GM18909 (cell line): Measurements from ENCODE around the gene CD46.
"Not testable (repeated sequence)": the region's sequence is repeated elsewhere in the genome, so short reads cannot be mapped to it uniquely, and the experiment has no call there.

Source experiments
- ATAC-seq: cut with Tn5 transposase; IDR thresholded peaks from one replicate; pipeline ENCODE4 v1.9.1; 2021; ENCODE audit warnings: mild to moderate bottlenecking; ENCODE audit not compliant: unreplicated experiment, poor library complexity

CD46 gene

DNA sequence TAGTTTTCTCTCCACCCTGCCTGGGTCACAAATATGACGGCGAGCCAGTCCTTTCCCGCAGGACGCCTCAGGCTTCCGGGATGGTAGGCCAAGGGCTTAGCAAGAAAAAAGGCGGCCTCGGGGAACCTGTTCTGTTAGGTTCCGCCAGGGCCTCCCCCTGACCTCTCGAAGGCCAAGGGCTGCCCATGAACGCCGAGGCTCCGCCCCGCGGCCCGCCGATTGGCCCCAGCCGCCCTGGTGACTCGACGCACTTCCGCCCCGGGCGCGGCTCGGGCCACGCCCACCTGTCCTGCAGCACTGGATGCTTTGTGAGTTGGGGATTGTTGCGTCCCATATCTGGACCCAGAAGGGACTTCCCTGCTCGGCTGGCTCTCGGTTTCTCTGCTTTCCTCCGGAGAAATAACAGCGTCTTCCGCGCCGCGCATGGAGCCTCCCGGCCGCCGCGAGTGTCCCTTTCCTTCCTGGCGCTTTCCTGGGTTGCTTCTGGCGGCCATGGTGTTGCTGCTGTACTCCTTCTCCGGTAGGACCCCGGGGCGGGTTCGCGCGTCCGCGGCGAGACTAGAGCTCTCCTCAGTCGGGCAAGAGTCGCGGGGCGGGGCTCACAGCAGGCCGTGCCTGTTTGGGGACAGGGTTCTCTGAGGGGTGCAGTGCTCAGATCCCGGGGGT is at the start of gene CD46:
Gene CD46 (plus strand): TSS at position 265 of the 666 bp plus-strand sequence. CDS start 159 bp downstream, at position 424.
- peak; percentile 96 for ATAC-seq

DNA sequence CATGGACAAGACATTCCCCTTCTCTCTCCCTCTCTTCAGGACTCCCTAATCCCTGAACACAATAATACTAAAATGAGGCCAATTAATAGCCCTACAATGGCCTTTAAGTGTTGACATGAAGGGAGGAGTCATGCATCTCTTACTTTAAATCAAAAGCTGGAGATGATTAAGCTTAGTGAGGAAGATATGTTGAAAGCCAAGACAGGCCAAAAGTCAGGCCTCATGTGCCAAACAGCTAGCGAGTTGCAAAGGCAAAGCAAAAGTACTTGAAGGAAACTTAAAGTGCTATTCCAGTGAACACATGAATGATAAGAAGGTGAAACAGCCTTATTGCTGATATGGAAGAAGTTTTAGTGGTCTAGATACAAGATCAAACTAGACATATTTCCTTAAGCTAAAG is 49.5 kb upstream of the CD46 start:
- no peak for ATAC-seq

DNA sequence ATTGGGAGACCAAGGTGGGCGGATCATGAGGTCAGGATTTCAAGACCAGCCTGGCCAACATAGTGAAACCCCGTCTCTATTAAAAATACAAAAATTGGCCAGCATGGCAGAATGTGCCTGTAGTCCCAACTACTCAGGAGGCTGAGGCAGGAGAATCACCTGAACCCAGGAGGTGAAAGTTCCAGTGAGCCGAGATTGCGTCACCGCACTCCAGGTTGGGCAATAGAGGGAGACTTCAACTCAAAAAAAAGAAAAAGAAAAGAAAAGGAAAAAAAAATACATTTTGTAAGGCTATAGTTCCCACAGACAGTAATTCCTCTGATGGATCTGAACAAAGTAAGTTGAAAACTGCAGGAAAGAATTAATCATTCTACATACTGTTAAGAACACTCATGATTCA is 48.1 kb upstream of the CD46 start:
- ATAC-seq: no peak

DNA sequence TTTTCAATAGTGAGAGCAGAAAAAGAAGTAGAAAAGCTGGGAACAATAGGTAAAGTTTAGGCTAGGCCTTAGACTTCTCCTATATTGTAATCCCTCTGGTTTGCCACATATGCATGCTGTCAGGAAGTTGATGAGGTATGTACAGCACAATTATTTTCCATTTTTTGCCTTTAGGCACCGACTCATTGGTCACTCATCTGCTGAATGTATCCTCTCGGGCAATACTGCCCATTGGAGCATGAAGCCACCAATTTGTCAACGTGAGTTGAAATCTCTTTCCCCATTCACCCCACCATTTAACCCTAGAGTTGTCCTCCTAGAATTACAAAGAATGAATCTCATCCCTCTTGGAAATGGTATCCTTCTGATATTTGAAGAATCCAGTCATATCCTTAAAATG is 43.9 kb upstream of the CD46 start:
- ATAC-seq: not testable (repeated sequence)

DNA sequence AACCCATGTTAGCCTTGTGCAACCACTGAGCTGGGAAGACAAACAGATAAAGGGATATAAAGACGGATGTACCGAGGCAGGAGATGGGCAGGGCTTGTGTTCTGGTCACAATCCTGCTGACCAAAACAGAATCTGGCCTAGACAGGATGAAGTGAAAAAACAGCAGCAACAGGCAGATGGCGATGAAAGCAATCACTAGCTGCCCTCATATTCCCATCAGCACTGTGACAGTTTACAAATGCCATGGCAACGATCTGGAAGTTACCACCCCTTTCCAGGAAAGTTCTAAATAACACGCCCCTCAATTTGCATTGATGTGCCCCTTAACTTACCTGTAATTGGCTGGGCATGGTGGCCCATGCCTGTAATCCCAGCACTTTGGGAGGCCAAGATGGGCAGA is 40.6 kb upstream of the CD46 start:
- ATAC-seq: no peak

DNA sequence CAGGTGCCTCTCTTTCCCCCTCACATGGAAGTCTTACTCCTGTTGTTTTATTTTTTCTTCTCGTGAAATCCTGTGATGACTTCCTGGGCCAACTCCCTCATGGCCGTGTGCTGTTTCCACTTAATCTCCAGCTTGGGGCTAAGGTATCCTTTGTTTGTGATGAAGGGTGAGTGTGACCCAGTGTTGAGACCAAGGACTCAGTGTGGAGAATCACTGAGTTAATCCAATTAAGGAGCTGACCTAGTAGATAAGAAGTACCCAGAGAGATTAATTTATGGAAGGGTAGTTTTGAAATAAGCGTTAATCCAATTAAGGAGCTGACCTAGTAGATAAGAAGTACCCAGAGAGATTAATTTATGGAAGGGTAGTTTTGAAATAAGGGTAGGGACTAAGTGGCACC is 39.2 kb upstream of the CD46 start:
- not testable (repeated sequence) for ATAC-seq

DNA sequence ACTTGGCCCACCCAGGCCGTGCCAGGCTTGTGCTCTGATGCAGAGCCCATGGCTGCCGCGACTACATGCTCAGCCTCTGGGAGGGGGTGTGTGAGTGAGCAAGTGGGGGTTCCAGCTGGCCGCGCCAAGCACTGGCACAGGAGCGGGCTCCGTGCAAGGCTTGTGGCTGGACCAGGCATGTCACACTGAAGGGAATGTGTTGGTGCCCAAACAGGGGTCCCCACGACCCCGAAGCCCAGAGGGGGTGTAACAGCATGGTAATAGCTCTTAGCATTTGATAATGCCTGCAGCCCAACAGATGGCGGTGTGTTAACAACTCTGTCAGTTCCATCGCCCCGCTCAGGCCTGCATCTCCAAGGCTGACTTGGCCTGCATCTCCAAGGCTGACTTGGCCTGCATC is 38.3 kb upstream of the CD46 start:
- ATAC-seq: no peak

DNA sequence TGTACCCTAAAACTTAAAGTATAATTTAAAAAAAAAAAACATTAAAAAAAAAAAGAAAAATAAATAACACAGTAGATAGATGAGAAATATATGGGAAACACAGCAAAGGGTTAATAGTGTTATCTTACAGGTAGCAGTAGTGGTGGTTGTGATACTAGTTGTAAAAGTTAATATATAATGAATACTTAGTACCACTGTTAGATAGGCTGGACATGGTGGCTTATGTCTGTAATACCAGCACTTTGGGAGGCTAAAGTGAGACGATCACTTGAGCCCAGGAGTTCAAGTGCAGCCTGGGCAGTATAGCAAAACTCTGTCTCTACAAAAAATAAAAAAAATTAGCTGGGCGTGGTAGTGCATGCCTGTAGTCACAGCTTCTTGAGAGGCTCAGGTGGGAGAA is 32.6 kb upstream of the CD46 start:
- no peak for ATAC-seq

DNA sequence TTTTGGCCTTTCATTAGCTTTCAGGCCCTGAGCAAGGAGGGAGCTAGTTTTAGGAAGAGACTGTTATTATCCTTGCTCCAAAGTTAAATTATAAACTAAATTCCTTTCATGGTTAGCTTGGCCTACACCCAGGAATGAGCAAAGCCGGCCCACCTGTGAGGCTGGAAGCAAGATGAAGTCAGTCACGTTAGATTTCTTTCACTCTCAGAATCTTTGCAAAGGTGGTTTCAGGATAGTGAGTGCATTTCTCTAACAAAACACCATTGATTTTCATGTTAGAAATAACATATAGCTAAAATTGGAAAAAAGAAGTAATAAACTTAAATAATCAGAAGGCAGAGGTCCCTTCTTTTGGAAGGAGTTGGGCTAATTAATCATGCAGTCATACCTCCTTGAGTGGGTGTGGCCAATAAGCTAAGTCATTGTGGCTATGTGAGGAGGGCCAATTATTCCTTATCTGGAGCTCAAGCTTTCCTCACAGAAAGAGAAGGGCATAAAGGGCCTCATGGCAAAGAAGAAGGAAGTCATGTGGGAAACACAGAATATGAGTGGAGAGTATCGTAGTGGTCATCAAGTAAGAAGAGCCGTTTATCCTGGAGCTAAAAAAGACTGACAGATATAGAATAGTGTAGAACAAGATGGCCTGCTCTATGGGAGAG is 23.5 kb upstream of the CD46 start:
- not testable (repeated sequence) for ATAC-seq

DNA sequence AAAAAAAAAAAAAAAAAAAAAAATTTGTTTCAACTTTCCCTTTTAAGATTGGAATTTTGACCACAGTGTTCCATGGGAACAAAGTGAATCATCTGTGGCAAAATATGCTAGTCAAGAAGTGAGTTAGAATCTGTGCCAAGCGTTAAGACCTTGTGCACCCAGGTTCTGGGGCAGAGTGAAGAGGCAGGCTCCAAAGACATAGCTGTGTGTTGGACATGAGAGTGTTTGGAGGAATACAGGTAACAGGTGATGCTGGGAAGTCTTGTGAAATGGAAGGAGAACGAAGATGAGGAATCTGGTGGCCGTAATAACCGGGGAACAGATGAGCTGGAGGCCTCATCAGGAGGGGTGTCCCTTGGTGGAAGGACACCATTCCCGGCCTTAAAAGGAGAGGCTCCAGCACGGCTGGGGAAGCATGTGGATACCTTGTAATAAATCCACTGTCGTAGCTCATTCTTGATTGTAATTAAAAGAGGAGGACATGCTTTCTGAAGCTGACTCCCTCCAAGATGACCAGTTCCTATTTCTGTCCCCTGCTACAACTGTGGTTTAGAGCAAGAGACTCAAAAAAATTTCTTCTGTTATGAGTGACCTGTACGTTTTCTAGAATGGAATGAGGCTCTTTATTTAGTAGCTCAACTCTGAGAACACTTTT is 14.2 kb upstream of the CD46 start:
- ATAC-seq: not testable (repeated sequence)

DNA sequence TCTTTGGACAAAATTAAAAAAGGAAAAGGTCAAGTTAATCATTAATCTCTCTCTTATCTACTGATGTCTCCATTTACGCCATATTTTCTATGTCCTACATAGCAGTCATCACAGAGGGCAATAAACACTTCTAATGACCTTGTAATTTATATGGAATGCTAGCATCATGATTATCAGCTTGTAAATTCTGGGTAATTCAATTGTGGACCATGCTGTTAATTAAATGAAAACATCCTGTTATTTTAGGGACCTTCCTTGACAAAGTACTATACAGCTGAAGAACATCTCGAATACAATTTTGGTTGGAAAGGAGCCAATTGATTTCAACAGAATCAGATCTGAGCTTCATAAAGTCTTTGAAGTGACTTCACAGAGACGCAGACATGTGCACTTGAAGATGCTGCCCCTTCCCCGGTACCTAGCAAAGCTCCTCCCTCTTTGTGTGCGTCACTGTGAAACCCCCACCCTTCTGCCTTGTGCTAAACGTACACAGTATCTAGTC is 13.6 kb upstream of the CD46 start:
- ATAC-seq: not testable (repeated sequence)

DNA sequence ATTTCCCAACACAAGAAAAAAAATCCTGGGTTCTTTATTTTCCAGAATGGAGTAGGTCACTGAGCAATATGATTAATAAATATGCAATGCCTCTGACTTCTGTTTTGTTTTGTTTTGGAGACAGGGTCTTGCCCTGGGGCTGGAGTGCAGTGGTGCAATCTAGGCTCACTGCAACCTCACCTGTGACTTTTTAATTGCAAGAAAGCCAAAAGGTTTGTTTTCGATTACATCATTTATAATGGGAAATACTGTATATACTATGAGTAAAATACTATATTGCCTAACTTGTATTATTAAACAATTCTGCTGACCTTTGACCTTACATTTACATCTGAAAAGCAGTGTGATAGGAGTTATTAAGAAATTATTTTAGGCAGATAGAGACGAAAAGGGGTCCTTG is 11.6 kb upstream of the CD46 start:
- no peak for ATAC-seq

DNA sequence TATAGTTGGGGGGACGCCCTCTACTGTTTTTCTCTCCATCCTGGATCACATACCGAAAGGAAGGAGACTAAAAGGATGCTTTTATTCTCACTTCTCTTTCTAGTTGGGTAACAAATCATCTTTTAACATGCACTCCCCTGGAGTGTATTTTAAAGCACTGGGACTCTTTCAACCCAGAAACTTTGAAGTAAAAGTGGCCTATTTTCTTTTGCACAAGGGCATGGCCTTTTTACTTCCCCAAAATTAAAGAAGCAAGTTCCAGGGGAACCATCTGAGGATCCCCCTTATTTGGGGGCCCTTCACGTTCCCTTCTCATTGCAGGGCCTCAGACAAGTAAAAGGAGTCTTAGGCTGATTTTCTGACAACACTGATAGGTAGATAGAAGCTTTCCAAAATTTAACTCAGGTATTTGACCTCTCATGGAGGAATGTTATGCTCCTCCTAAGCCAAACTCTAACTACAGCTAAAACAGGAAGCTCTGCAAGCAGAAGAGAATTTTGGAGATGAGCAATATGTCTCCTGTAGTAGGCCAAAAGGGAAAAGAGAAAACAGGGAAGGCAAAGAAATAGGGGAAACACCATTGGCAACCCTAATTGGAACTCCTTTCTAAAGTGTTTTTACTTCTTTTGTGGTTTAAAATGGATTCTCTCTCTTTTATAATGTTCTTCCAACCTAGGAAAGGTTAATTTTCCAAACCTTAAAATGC is 8.9 kb upstream of the CD46 start:
- no peak for ATAC-seq

DNA sequence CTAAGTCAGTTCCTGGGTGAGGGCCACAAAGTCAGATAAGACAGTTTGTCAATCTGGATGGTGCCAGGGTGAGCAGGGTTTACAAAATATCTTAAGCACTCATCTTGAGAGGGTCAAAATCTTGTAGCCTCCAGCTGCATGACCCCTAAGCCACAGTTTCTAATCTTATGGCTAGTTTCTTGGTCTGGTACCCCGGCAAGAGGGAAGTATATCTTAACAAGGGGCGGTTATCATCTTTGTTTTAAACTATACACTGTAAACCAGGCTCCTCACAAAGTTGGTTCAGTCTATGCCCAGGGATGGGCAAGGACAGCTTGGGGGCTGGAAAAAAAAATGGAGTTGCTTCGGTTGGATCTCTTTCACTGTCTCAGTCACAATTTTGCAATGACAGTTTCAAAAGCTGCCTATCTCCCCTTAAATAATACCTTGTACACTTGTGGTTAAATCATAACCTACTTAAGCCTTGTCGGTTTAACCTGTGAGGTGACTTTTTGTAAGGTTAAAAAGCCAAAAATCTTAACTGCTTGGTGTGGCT is 7.8 kb upstream of the CD46 start:
- ATAC-seq: no peak

DNA sequence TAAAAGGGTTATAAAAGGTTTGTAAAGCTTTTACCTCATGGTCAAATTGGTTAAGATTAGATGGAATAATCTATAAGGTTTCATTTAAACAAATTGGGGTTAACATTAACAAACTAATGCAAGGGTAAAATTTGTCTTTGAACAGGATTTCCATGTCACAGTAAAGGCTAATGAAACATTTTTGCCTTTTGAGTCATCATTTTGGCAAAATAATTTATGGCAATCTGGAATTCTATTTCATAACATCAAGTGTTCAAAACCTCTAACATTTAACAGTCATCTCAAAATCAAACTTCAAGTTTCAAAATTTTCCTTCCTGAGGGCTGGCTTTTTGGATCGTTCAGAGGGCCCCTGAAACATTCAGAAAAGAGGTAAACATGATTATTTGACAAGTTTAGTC is 6.6 kb upstream of the CD46 start:
- ATAC-seq: no peak

DNA sequence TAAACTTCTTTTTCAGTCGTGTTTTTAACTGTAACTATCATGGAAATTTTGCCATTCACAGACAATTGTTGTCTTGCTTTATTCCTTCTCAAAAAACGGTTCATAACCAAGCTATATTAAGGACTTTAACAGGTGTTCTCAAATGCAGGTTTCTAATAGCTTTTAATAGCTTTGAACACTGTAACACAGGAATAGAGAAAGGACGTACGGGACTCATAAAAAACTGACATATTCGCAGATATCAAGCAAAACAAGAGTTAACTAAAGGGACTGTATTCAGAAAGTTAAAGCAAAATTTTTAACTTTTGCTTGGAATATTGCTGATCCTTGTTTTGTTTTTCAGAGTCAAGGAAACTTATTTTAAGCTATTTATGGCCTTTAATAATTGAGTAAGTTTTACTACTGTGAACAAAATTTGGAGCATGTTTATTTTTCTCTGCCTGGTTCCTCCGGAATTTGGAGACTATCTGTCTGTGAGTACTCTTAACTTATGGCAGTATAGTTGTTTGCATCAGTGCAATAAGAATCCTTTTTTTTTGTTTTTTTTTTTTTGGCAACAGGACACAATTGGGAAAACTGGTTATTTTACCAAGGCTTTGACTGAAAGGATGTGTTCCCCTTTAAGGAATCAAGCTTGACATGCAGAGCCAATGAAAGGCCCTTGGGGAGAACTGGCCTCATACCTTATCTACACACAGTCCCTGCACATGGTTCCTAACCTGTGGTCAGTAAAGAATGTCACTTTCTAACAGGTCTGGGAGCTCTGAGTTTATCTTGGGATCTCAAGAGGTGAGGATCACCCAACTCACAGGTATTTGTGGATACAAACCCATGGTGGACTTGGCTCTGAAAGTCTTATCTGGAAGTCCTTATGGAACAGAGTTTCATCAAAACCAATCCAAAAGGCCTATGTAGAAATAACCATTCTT is 5.8 kb upstream of the CD46 start:
- ATAC-seq: no peak

DNA sequence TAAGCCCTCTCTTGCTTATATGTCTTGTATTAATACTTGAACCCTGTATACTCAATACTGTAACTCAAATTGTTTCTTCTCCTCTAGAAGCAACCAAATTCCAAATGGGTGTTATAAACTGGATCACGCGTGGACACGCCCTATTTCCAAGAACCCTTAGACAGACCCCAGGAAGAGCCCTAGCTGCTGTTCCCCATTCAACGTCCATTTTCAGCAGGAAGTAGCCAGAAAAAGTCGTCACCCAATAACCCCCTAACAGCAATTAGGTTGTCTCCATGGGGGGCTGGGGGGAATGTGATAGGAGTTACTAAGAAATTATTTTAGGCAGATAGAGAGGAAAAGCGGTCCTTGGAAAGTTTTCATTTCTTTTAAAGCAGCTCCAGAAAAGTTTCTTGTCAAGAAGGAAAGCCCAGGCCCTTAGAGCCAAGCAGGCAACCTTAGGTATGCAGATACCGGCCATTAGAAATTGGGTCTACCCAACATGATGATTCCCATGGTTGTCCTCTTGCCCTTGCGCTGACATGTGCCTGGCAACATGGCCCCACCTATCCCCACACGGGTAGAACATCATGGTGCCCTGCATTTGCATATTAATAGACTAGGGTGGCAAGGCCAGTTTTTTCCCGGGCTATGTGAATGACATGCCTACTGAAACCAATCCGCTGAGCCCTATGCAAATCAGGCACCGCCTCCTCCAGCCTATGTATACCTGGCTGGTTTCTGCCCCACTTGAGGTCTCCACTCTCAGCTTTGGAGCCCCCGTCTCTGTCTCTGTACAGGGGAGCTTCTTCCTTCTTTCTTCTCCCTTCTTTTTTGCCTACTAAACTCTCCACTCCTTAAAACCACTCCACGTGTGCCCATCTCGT is 4.0 kb upstream of the CD46 start:
- no peak for ATAC-seq

DNA sequence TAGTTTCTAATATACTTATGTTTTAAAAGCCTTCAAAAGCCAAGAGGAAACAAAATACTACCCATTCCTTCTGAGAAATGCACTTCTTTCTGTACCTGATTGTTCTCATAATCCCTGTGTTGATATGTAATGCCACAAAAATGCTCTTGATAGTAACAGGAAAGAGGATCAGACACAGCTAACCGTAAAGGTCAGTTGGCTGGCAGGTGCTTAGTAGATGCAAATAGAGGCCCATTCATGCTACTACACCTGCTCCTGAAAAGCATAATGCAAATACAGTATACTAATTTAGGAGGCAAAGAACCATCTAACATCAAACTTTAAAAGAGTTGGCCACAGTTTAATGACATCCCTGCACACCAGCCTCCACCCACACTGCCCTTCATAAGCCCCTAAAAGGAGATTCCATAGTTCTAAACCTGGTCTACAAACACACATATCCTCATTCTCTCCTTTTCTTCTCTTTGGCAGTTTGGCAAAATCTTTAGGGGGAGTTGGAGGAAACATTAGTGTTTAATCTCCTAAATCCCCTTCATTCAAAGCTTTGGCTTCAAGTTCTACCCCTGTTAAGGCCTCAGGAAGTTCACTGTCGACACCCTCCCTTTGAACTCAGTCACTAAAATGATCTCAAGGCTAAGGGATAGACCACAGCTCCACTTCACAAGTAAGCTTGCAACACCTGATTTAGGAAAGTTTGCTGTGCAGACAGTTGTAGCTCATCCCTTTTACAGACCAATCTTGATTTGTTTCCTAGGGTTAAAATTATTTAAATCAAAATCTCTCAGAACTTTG is 2.9 kb upstream of the CD46 start:
- ATAC-seq: no peak
